Fibroblast of lung (primary cell): Measurements from ENCODE around the gene ARHGEF10L. TPM values are rescaled to one million over a fixed set of nuclear protein-coding genes. Genes with fewer than 3 reads are reported as not detected.

Experiments used
- DNase-seq, 2 donors: peaks; one replicate each; pipeline versions ENCODE4 v3.0.0 to v3.0.0-alpha.2; 2010; ENCODE audit warnings: low read depth in 2 of 2
- H2AFZ ChIP-seq: 2 replicates; pipeline ENCODE4 v1.5.1; 2012; ENCODE audit warnings: low read length, control low read depth, inconsistent platforms
- H3K27ac ChIP-seq: 2 replicates; pipeline ENCODE4 v1.5.1; 2011; ENCODE audit warnings: low read length, control low read depth; ENCODE audit not compliant: insufficient read depth
- H3K27me3 ChIP-seq: 2 replicates; pipeline ENCODE4 v1.5.1; 2011; ENCODE audit warnings: mild to moderate bottlenecking, low read length; ENCODE audit not compliant: control insufficient read depth, insufficient read depth
- H3K36me3 ChIP-seq: 2 replicates; pipeline ENCODE4 v1.5.1; 2011; ENCODE audit warnings: low read length; ENCODE audit not compliant: control insufficient read depth, insufficient read depth
- H3K4me1 ChIP-seq: 2 replicates; pipeline ENCODE4 v1.5.1; 2011; ENCODE audit warnings: low read length; ENCODE audit not compliant: control insufficient read depth, insufficient read depth; ENCODE audit errors: extremely low read depth
- H3K4me2 ChIP-seq: 2 replicates; pipeline ENCODE4 v1.5.1; 2011; ENCODE audit warnings: low read length, control low read depth; ENCODE audit not compliant: insufficient read depth; ENCODE audit errors: extremely low read depth
- H3K4me3 ChIP-seq, 4 experiments: fragments of 200-600 bp in 1 of 4; sonication (generic) in 1 of 4; replicated peaks in 1 of 4; 2 replicates each; pipeline ENCODE4 v1.5.1; 2011 to 2016; ENCODE audit warnings: low read length in 4 of 4, low read depth in 3 of 4, mild to moderate bottlenecking in 3 of 4, control low read depth in 2 of 4, inconsistent platforms in 1 of 4, mixed read lengths in 1 of 4; ENCODE audit not compliant: insufficient read depth in 1 of 4; ENCODE audit errors: control extremely low read depth in 1 of 4
- H3K79me2 ChIP-seq: 2 replicates; pipeline ENCODE4 v1.5.1; 2012; ENCODE audit warnings: mild to moderate bottlenecking, low read length, inconsistent platforms; ENCODE audit not compliant: control insufficient read depth, insufficient read depth
- H3K9ac ChIP-seq: 2 replicates; pipeline ENCODE4 v1.5.1; 2011; ENCODE audit warnings: mild to moderate bottlenecking, low read length, control low read depth; ENCODE audit not compliant: insufficient read depth
- H3K9me3 ChIP-seq: 2 replicates; pipeline ENCODE4 v1.5.1; 2012; ENCODE audit warnings: low read depth, low read length; ENCODE audit not compliant: control insufficient read depth, insufficient read depth
- H4K20me1 ChIP-seq: 2 replicates; pipeline ENCODE4 v1.5.1; 2011; ENCODE audit warnings: low read length; ENCODE audit not compliant: control insufficient read depth, insufficient read depth; ENCODE audit errors: extremely low read depth
- EZH2 ChIP-seq: IDR thresholded peaks from 2 replicates; pipeline ENCODE4 v1.5.1; 2012; ENCODE audit warnings: low read length, control low read depth, mild to moderate bottlenecking; ENCODE audit errors: missing control alignments
- polyA plus RNA-seq, 2 donors: library from polyadenylated mRNA; depleted of rRNA in 1 of 2; stranded (reverse) in 1 of 2; unstranded in 1 of 2; fragments of >200 nt; gene quantifications; 2 replicates each; pipeline ENCODE4 v1.2.1, GENCODE V29; 2011 to 2012; ENCODE audit warnings: missing spikeins in 1 of 2
- total RNA-seq: library from RNA; depleted of rRNA; stranded (reverse); fragments of >200 nt; gene quantifications from 2 replicates; pipeline ENCODE4 v1.2.1, GENCODE V29; 2014
- TF ChIP-seq, protein P1 (sequence below), 2 donors: IDR thresholded peaks in 1 of 2; conservative IDR thresholded peaks in 1 of 2; 1 replicate in 1 of 2; 2 replicates in 1 of 2; pipeline ENCODE4 v1.5.1; 2011 to 2012; ENCODE audit warnings: low read length in 2 of 2, control low read depth in 1 of 2, inconsistent platforms in 1 of 2, low read depth in 1 of 2, mild to moderate bottlenecking in 1 of 2

ARHGEF10L gene
- total and polyA plus RNA-seq, 2 donors (not counting 1 experiment from before 2014, with no cell fraction given) = 11.2 to 24.3 TPM

DNA sequence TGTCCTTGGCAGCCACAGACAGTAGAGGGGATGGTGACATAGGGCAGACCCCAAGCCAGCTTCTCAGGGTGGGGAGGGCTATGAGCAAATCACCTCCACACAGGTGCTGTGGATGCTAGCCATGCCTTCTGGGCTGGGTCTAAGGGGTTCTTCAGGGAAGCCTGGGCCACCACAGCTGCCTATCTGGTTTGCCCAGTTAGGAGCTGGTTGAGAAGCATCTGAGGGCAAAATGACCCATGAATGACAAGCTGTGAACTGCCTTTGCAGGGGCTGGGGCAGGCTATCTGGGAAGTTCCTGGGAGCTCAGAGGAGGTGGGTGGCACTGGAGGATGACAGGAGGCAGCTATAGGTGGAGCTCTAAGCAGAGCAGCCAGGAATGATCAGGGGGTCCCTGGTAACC is 10.1 kb upstream of the ARHGEF10L start:
- no peak overlapping the region for H3K27ac ChIP-seq
- no peaks in the 10 kb centered on the region for H3K36me3 ChIP-seq
- H3K4me2 ChIP-seq = no peak overlapping the region
- H3K27me3 ChIP-seq = no peaks in the 10 kb centered on the region
- no peaks in the 10 kb centered on the region for H4K20me1 ChIP-seq
- DNase-seq = no peak
- TF ChIP-seq, protein P1, sequence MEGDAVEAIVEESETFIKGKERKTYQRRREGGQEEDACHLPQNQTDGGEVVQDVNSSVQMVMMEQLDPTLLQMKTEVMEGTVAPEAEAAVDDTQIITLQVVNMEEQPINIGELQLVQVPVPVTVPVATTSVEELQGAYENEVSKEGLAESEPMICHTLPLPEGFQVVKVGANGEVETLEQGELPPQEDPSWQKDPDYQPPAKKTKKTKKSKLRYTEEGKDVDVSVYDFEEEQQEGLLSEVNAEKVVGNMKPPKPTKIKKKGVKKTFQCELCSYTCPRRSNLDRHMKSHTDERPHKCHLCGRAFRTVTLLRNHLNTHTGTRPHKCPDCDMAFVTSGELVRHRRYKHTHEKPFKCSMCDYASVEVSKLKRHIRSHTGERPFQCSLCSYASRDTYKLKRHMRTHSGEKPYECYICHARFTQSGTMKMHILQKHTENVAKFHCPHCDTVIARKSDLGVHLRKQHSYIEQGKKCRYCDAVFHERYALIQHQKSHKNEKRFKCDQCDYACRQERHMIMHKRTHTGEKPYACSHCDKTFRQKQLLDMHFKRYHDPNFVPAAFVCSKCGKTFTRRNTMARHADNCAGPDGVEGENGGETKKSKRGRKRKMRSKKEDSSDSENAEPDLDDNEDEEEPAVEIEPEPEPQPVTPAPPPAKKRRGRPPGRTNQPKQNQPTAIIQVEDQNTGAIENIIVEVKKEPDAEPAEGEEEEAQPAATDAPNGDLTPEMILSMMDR (conservative IDR thresholded peaks at IDR 0.05 in 1 of 2, IDR thresholded peaks at IDR 0.05 in 1 of 2; ENCODE audit: low read depth in 1 of 2, low read length in 2 of 2) = no peak
- TF ChIP-seq EZH2 = no peak
- no peak overlapping the region for H3K9ac ChIP-seq
- H3K79me2 ChIP-seq = no peaks in the 10 kb centered on the region
- H2AFZ ChIP-seq = no peak overlapping the region
- H3K4me3 ChIP-seq = no peak overlapping the region
- H3K9me3 ChIP-seq = no peaks in the 10 kb centered on the region
- no peaks in the 10 kb centered on the region for H3K4me1 ChIP-seq

DNA sequence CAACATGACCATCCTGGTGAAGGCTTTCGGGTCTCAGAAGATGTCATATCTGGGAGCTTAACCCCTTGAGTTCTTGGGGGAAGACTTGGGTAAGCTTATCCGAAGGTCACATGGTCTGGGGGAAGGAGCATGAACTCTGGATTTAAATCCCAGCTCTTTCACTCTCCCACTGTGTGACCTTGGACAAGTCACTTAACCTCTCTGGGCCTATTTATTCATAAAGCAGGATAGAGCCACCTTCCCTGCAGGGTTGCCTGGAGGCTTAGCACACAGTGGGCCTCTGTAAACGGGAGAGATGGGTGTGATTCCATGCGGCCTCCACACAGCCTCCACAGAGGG is 8.2 kb upstream of the ARHGEF10L start:
- no peak for DNase-seq
- Histone ChIP-seq H3K4me1 (no peaks in the 10 kb centered on the region), H2AFZ (no peak overlapping the region), H3K9me3 (no peaks in the 10 kb centered on the region), H3K4me3 (no peak overlapping the region), H3K27ac (no peak overlapping the region), H3K27me3 (no peaks in the 10 kb centered on the region), H3K79me2 (no peaks in the 10 kb centered on the region), H3K4me2 (no peak overlapping the region), H4K20me1 (no peaks in the 10 kb centered on the region), H3K36me3 (no peaks in the 10 kb centered on the region), H3K9ac (no peak overlapping the region)
- TF ChIP-seq, protein P1 (conservative IDR thresholded peaks at IDR 0.05 in 1 of 2, IDR thresholded peaks at IDR 0.05 in 1 of 2; ENCODE audit: low read depth in 1 of 2, low read length in 2 of 2) = no peak
- no peak for TF ChIP-seq EZH2

DNA sequence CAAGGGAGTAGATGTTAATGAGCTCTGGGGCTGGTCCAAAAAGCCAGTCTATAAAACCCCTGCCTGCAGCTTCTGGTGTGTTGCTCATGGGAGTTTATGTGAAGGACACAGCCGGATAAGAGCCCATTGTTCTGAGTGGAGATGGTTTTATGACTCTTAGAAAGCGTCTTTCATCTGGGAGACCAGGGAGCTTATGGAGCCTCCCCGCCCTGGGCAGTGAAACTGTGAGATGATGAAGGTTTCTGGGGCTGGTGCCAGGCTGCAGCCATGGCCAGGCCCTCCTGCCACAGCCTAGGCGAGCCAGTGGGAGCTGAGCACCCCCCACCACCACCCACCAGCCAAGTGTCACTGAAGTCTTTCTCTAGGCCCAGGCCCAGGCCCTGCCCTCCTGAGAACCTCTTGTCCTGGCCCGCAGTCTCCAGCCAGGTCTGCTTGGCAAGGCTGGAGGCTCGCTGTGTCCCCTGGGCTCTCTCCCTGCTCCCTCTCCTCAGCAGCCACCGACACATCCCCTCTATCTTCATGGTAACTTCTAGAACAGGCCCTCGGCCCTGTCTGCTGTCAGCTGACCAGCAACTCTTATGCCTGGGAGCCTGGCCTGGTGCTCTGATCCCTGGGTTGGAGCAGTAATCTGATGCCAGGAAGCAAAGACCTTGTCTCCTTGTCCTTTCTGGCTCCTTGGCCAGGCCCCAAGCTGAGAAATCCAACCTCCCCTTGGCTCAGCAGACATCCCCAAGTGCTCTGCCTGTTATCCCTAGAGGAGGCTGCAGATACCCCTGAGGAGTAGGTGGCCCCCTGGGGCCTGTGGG is 7.6 kb upstream of the ARHGEF10L start:
- Histone ChIP-seq H3K27ac (no peak overlapping the region), H3K36me3 (no peaks in the 10 kb centered on the region), H3K4me2 (no peak overlapping the region), H3K27me3 (no peaks in the 10 kb centered on the region), H3K4me1 (no peaks in the 10 kb centered on the region), H3K9me3 (no peaks in the 10 kb centered on the region), H2AFZ (no peak overlapping the region), H3K9ac (no peak overlapping the region), H3K4me3 (no peak overlapping the region), H3K79me2 (no peaks in the 10 kb centered on the region), H4K20me1 (no peaks in the 10 kb centered on the region)
- peak; percentile 50 to 52 for DNase-seq
- TF ChIP-seq, protein P1 (conservative IDR thresholded peaks at IDR 0.05 in 1 of 2, IDR thresholded peaks at IDR 0.05 in 1 of 2; ENCODE audit: low read depth in 1 of 2, low read length in 2 of 2) = no peak
- TF ChIP-seq EZH2 = no peak
